Non-pigmented ciliary epithelial cell (primary cell): ENCODE results near the gene ATP5PB.

Source experiments
- DNase-seq: peaks from one replicate; pipeline ENCODE4 v3.0.0-alpha.2; 2010; ENCODE audit warnings: low read depth

ATP5PB gene

DNA sequence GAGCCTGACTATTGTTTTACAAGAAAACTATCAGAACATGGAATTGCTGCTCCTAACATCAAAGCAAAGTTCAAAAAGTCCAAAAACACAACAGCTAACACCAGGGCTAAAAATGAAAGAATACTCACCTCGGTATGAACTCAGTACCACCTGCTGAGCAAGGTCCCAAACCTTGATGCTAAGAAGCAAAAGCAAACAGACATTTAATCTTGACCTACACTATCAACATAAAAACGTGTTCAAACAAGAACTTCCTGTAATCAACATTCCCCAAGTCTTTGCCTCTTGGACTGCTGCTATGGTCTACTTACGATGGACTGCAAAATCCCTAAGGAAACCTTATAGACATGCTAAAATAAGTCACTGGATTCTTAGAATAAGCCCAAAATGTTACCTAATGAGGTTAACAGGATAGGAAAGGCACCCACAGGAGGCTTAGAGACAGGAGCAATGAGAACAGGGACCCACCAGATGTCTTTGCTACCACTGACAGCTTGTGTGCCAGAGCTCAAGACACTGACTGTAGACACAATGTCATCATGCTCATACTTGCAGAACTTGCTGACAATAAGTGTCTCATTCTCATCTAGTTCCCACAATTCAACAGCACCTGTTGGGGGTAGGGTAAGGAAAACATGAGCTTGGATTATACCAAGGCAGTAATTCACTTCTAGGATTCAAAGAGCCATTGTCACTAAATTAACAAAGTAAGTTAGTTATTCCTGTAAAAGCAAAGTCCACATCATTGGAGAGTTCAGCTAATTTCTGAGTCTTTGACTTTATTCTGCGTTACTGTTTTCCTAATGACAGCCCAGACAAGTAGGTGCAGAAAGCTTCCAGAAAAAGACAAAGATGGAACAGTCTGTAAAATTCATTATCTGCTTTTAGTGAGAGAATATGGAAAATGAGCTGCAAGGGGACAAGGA, 2.0 kb upstream of the ATP5PB start:
- DNase-seq, result no peak

DNA sequence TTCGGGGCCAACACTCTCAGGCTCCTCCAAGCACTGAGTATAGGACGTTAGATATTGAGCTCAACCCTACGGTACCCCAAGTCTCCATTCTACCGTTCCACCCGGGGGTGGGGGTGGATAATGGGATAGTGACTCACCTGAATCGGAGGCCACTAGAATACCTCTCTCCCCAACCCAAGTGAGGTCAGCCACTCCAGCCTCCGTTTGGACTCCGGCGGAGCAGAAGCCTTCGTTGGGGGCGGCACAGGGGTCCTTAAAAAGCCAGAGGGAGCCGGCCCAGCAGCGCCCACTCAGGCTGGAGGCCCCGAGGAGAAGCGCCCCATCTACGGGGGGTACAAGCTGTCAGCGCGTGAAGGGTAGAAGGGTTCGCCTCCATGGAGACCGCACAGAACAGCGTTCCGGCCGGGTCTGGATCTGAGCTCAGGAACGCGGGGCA, 764 bp upstream of the ATP5PB start:
- no peak for DNase-seq

DNA sequence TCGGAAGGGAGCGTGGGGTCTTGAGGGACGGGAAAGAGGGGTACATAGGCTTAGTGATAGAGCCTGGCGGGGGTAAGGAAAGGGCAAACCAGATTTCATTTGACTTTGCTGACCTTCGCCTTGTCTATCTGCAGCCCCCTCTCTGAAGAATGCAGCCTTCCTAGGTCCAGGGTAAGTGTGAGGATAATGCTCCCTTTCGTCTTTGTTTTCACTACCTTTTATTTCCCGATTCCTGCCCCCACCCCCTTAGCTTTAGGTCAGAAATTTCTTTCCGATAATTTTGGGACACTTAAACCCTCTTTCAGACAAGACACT, 396 bp downstream of the ATP5PB start:
- no peak for DNase-seq

DNA sequence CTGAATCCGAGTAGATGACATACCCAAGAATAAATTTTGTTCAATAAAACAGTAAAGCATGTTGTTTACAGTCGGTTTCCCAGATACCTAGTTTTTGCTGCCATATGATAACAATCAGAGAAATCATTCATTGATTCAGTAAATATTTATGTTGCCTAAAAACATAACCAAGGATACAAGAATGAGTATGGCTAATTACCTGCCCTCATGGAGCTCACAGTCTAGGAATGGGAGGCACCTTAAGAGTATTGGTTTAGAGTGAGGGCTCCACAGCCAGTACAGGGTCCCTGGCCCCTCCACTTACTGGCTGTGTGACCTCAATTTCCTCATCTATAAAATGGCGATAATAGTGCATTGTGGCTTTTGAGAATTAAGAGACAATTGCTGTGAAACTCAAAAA, 921 bp downstream of the ATP5PB start:
- no peak for DNase-seq

DNA sequence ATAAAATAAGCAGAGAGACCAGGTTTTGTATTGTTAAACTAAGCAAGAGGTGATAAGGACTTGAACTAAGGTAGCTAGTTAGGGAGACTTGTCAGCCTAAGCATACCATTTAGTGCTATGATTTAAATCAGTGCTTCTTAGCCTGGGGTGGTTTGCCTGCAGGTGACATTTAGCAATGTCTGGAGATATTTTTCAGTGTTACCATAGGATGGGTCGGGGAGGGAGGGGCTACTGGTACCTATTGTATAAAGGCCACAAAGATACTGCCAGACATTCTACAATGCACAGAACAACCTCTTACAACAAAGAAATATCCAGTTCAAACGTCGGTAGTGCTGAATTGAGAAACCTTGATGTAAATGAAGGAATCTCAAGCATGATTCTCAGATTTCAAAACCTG, 3.3 kb downstream of the ATP5PB start:
- no peak for DNase-seq

DNA sequence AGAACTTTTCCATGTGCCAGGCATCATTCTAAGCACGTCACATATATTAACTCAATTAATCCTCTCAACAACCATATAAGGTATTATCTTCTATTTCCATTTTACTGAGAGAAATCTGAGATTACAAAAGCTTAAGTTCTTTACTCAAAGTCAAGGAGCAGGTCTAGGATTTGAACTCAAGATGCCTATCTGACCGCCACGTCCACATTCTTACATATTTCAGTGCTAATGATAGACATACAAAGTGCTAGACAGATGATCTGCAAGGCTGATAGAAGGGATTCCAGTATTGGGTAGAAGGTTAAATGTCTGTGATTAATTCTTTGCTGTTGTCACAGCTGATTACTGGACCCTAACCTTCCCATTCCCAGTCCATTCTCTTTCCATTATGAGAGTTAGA, 4.4 kb downstream of the ATP5PB start:
- DNase-seq, result no peak

DNA sequence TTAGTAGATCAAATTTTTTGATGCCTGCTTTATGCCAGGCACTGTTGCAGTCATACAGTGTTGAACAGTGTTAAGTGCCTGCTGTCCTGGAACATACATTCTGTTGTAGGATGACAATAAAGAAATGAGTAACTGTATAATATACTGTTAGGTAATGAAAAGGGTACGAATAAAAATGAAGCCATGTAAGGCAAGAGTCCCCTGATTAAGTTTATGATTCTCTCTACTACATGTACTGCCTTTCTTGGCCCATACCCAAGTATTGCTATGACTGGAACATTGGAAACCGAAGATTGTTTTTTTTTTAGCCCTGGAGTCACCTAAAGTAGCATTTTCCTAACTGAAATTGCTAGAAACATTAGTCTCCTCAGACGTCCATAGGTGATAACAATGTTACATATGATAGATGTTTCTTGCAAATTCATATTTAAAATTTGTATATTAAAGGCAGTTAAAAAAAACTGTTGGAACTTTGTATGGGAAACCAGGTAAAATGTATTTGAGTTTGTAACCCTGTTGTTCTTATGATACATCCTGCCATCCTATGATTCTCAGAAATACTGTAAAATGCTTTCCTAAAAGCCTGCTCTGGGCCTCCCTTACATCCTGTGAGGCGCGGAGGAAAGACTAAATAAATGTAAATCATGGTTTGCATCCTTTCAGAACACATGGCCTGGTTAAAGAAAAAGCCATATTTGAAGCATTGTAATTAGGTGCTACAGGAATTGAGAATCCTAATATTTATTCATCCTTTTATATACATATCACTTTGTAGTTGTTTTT, 5.8 kb downstream of the ATP5PB start:
- DNase-seq, result no peak

DNA sequence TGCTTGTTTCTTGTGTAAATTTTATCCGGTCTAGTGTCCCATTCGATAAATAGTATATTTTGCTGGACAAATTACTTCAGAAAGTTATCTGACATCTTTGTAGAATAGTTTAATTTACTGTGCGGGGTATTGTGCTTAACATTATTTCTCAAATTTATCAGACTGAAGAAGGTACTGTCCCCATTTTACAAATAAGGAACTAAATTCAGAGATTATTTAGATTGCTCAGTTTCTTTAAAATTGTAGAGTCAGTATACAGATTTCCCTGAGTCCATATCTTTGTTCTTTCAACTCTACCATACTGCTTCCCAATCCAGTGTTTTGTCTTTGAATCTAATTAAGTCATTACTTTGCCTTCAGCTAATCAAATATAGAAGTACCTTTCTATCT, 6.4 kb downstream of the ATP5PB start:
- DNase-seq, result no peak

DNA sequence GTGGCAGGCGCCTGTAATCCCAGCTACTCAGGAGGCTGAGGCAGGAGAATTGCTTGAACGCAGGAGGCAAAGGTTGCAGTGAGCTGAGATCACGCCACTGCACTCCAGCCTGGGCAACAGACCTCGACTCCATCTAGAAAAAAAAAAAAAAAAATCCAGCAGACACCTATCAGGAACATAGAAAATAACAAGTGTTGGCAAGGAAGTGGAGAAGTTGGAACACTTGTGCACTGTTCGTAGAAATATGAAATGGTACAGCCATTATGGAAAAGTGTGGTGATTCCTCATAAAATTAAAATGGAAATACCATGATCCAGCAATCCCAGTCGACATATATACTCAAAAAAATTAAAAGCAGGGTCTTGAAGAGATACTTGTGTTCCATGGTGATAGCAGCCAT, 12.5 kb downstream of the ATP5PB start:
- DNase-seq, result no peak

DNA sequence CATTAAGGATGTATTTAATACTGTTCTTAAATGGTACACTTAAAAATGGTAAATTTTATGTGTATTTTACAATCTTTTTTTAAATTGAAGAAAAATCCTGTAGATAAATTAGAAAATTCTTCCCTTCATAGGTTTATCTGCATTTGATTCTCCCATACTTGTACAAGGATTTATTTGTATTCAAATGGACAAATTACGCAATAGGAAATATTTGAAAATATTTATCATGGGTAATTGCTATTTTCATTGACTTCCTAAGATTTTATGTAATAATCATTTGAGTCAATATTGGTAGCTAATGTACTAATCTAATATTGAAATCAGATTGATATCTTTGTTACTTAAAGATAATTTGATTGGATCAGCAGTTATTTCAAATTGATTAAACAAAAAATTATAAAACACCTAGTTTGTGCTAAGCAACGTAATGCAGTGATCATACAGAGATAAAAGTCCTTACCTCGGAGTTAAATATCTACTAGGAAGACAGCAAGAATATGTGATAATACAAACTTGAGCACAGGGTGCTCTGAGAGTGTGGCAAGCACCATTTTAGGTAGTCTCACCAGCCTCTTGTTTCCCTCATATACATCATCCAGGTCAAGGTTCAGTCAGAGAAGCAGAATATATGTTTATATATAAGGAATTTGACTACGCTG, 13.2 kb downstream of the ATP5PB start:
- DNase-seq, result no peak

DNA sequence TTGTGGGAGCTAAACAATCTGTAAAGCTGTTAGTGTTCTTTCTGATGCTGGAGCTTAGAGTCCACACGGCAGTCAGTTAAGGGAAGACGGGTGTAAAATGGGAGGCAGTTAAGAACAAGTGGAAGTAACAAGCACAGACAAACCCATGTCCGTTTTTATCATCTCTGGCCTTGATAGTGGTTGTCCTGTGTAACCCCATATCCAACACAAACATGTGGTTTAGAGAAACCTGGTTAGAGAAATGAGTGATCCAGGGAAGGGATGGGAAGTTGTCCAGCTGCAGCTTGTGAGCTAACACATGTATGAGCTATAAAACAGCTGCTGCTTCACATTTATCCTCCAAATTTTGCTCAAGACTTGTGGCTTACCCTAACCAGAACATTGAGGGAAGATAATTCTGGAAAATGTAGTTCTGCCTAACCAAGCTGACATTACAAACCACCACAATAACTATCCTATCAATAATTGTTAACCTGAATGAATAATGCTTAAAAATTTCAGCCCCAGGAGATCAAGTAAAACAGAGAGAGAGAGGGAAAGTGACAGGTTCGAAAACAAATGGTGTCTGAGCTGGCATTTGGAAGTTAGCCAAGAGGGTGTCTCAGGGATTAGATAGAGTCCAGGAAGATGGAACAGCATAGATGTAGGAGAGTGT, 13.9 kb downstream of the ATP5PB start:
- peak; percentile 9 for DNase-seq

DNA sequence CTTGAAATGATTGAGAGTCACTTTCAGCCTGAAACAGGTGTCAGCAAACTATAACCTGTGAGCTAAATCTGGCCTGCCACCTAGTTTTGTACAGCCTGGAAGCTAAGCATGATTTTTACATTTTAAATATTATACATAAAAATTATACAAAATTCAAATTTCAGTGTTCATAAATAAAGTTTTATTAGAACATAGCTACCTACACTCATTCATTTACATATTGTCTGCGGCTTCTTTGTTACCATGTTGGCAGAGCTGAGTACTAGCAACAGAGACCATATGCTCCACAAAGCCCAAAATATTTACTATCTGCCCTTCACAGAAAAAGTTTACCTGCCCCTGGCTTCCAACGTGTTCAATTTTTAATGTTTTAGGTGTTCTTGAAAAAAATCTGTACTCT, 16.5 kb downstream of the ATP5PB start:
- no peak for DNase-seq

DNA sequence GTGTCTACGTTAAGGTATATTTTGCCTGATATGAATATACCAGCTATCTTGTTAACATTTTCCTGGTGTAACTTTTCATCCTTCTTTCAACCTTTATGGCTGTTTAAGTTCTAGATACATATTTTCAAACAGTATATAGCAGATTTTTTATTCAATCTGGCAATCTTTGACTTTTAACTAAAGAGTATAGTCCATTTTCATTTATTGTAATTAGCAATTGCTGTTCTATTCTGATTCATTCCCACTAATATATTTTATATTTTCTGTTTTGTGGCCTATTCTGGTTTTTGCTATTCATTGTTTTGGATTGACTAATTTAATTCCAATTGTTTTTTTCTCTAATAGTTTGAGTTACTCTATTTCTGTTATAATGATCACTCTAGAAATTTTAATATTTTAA, 17.2 kb downstream of the ATP5PB start:
- DNase-seq, result no peak

DNA sequence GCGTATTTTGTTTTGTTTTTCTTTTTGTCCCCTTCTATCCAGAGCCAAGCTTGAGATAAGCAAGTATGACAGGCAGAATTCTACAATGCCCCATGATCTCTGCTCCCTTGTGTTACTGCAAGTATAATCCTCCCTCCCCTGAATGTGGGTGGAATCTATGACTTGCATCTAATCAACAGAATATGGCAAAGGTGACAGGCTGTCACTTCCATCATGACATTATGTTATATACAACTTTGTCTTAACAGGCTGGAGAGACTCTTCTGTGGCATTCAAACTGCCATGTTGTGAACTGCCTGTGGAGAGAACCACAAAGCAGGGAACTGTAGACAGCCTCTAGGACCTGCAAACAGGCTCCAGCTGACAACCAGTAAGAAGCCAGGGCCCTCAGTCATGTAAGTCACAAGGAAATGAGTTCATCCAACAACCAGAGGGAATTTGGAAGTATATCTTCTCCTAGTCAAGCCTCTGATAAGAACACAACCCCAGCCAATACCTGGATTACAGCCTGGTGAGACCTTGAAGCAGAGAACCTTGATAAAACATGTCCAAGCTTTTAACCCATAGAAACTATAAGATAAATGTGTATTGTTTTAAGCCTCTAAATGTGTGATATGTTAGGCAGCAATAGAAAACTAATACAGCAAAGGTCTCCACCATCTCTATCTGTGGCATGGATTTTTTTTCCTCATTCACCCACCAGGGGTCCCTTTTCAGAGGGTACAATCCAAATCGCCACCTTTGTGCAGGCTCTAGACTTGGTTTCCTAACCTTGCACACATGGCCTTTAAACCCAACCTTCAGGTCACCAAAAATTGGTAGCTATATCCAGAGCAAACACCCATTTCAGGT, 18.8 kb downstream of the ATP5PB start:
- DNase-seq, result no peak

DNA sequence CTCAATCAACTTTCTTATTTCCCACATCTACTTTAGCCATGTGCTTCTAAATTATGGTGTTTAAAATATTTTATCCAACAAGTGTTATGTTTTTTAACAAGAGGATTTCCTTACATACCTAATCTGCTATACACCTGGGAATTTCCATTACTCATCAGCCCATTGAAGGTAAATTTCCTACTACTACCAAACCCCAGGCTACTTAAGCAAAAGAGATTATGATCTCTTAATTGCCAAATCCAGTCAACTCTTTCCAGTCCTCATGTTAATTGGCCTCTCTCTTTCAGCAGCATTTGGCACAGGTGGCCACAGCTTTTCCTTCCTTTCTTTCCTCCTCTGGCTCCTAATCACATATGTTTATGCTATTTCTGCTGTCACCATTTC, 19.4 kb downstream of the ATP5PB start:
- no peak for DNase-seq

DNA sequence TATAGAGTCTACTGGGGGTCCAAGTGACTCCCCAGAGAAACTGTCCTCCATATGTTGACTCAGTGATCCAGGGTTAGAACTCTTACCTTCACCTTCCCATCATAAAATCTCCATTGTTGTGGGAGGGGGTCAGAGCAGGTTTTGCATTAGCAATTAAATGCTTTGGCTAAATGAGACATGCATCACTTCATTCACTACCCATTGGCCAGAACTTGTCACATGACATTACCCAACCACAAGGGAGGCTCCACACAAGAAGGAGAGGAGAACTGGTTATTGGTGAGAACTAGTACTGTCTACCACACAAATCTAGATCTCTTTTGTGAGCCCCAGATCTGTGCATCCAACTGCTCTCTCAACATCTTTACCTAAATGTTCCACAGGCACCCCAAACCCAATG, 20.3 kb downstream of the ATP5PB start:
- no peak for DNase-seq

DNA sequence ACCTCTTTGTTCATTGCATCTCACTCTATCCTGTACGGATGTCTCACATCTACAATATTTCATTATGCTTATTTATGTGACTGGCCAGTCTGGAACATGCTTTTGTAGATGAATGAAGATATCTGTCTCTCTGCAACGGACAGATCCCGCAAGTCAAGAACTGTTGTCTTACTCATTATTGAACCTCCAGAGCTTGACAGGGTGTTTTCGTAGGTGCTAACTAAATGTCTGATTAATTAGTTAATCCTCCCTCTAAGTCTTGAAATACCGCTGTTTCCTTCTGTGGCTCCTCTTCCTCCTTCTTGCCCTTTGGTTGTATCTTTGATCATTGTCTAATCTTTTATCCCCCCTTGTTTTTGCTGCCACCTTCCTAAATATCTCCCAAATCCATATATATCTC, 21.3 kb downstream of the ATP5PB start:
- DNase-seq, result no peak

DNA sequence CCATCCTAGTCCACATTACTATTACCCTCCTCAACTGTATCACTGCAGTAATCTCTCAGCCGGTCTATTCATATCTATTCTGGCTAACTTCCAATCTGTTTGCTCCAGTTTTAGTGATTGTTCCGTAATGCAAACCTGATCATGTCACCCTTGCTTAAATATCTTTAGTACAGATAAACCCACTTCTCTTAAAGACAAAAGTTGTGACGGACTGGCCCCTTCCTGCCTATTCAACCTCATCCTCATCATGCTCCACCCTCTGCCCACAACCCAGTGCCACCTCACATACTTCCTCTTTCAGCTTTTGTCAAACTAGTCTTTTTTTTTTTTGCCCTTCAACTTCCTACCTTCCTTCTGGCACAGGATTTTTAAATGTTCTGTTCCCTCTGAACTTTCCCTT, 21.7 kb downstream of the ATP5PB start:
- DNase-seq, result no peak

DNA sequence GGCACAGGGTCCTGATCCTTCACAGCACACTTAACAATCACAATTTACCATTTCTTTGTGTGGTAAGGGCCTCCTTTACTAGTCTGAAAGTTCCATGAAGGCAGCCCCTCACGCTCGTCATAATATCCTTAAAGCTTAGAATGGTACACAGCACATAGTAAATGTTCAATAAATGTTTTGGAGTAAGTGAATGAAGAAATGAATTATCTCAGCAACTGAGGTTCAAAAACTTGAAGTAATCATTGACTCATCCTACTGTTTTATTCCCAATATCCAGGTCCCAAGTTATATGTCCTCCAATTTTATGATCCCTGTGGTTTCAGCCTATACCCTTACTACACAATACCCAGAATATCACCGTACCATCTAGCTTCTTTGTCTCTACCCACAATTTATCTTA, 22.3 kb downstream of the ATP5PB start:
- DNase-seq, result no peak

DNA sequence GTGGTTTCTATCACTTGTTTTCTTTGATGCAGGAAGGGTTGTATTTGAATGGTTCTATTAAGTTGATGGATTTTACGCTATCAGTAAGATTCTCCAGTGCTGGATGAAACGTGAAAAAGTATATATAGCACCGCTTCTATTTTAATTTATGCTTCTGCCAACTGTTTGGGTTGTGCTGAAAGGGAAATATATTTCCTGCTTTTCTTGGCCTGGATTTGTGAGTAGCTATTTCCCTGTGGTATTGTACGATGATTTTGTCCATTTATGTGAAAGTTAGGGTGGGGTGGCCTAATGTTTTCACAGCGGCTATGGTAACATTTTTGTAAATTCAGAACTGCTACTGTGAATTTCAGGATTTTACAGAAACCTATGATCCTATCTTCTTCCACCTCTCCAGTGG, 24.8 kb downstream of the ATP5PB start:
- DNase-seq, result no peak

DNA sequence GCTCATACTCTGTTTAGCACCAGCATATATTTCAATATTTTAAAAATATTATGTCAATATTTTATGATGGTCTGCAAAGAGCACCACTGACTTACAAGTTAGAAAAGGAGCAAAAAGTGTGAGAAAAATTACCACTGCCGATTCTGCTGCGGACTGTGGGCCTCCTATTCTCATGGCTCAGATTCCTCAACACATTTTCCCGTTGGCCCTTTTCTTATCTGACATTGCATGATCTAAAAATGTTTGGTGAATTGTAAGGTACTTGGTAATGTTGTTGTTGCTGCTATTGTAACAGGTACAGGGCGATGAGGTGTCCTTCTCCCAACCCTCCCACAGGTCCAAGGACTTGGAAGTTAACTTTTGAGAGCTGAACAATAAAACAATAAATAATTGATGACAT, 25.3 kb downstream of the ATP5PB start:
- no peak for DNase-seq

DNA sequence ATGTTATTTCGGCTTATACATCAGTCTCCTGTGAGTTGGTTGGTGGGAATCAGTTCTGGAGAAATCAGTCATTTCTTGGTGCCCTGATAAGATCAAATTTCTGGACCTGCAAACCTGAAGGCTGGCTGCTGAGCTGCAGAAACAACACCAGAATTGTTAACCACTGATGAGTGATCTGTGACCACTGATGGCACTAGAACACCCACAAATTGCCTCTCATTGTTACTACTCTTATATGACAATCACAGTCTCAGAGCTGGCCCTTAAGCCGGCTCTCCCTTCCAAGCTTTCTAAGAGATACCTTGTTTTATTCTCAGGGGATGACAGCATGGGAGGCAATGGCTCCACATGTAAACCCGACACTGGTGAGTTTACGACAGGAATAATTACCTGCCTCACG, 26.4 kb downstream of the ATP5PB start:
- no peak for DNase-seq
